Psoas muscle (tissue), 8 donors: ENCODE measurements around the gene ZSCAN4. TPM values are rescaled to one million over a fixed set of nuclear protein-coding genes. Genes with fewer than 3 reads are reported as not detected.

ENCODE experiments used
- ATAC-seq, 4 donors: fragments of 200-7000 bp; cut with Tn5 transposase; one replicate each; pipeline ENCODE4 v1.9.1; 2020; ENCODE audit warnings: moderate library complexity in 3 of 4, mild to moderate bottlenecking in 2 of 4
- DNase-seq, 2 donors: peaks; one replicate each; pipeline ENCODE4 v3.0.0-alpha.2; 2020
- H3K27ac ChIP-seq: fragments of 200-600 bp; one replicate; pipeline ENCODE4 v1.8.0; 2022
- H3K27me3 ChIP-seq, 3 donors: fragments of 200-600 bp in 1 of 3; one replicate each; pipeline versions ENCODE4 v1.6.1 to v1.8.0; 2013 to 2022; ENCODE audit warnings: low read length in 2 of 3, mild to moderate bottlenecking in 2 of 3, moderate library complexity in 1 of 3; ENCODE audit not compliant: insufficient read depth in 3 of 3
- H3K36me3 ChIP-seq, 2 donors: fragments of 200-600 bp in 1 of 2; one replicate each; pipeline versions ENCODE4 v1.6.1 to v1.8.0; 2013 to 2022; ENCODE audit warnings: low read depth in 1 of 2, mild to moderate bottlenecking in 1 of 2, moderate library complexity in 1 of 2; ENCODE audit not compliant: insufficient read depth in 1 of 2
- H3K4me1 ChIP-seq: fragments of 200-600 bp; one replicate; pipeline ENCODE4 v1.8.0; 2022
- H3K4me3 ChIP-seq: fragments of 200-600 bp; one replicate; pipeline ENCODE4 v1.8.0; 2022; ENCODE audit warnings: mild to moderate bottlenecking
- H3K9me3 ChIP-seq: fragments of 200-600 bp; one replicate; pipeline ENCODE4 v1.8.0; 2022
- WGBS, 3 donors: extraction: QIAGEN DNeasy Blood & Tissue Kit; methylation state at CpG; one replicate each; pipeline versions ENCODE4 v1.1.6 to v1.1.7; 2013; 5-methylcytosine and 5-hydroxymethylcytosine counted together
- intact Hi-C, 2 donors: fragments of 100-400 bp; cut with DNase I; formaldehyde crosslinking; loops; one replicate each; pipeline versions ENCODE4 v1.11.0 to v1.14.2; 2022
- polyA plus RNA-seq, 3 donors: library from polyadenylated mRNA; stranded (reverse); fragments of 200-250 nt; gene quantifications; one replicate each; pipeline ENCODE4 v1.2.3, GENCODE V29; 2013
- total RNA-seq, 4 donors: library from RNA; stranded (reverse); fragmentation: NEBNext Ultra II Directional in 2 of 4; extraction: Animal tissue kit (Norgen Biotek cat#: 25700) in 2 of 4; gene quantifications; one replicate each; pipeline versions ENCODE4 v1.2.1 to v1.2.4, GENCODE V29; 2021 to 2023
- TF ChIP-seq, protein P1 (sequence below): fragments of 200-600 bp; IDR thresholded peaks from one replicate; pipeline ENCODE4 v1.8.0; 2022; ENCODE audit warnings: antibody characterized with exemption
- donor health status: healthy with polysubstance abuse.
- donor health status: DM: no; HTN: no; CAD: no; lungs with moderate emphysema.
- donor health status: Bipolar disorder and iron deficiency.
- donor health status: healthy.
- donor health status: DM: yes; HTN: yes; CAD: no.
- donor health status: DM: no; HTN: no; CAD: no.
- donor health status: DM: no; HTN: no; CAD: no.
- donor health status: DM: yes; HTN: yes; CAD: no.

The ZSCAN4 gene
- total and polyA plus RNA-seq, 7 donors, result 0.03 TPM; not detected in 6

DNA sequence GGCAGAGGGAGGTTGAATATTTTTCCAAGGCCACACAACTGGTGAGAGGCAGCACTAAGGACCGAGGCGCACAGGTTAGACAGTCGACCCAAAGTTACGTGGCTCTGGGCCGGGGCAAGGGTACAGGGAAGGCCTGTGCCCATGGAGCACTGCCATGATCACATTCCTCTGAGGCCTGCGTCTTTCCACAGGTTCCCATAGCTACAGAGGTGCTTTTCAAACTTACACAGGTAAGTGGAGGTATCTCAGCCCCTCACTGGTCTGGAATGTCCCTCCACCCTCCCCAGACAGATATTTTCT, 35.0 kb upstream of the ZSCAN4 start:
- intact Hi-C loops, result no loop called here
- no peaks in the 10 kb centered on the region for H3K27me3 ChIP-seq
- WGBS, 3 donors, result 47 to 50% (median 50%) methylated on average over 6 of the region's 6 CpGs
- peak overlapping the region; percentile 81 for H3K4me3 ChIP-seq
- no peak for DNase-seq
- H3K27ac ChIP-seq, result no peak overlapping the region
- H3K9me3 ChIP-seq, result peaks cover 44% of the 10 kb centered on the region
- H3K36me3 ChIP-seq, result peaks cover 5 to 48% of the 10 kb centered on the region in 2 donors
- TF ChIP-seq, protein P1, sequence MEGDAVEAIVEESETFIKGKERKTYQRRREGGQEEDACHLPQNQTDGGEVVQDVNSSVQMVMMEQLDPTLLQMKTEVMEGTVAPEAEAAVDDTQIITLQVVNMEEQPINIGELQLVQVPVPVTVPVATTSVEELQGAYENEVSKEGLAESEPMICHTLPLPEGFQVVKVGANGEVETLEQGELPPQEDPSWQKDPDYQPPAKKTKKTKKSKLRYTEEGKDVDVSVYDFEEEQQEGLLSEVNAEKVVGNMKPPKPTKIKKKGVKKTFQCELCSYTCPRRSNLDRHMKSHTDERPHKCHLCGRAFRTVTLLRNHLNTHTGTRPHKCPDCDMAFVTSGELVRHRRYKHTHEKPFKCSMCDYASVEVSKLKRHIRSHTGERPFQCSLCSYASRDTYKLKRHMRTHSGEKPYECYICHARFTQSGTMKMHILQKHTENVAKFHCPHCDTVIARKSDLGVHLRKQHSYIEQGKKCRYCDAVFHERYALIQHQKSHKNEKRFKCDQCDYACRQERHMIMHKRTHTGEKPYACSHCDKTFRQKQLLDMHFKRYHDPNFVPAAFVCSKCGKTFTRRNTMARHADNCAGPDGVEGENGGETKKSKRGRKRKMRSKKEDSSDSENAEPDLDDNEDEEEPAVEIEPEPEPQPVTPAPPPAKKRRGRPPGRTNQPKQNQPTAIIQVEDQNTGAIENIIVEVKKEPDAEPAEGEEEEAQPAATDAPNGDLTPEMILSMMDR, result no peak
- peak in 1 of 4 donors; percentile 16 for ATAC-seq
- peaks cover 8% of the 10 kb centered on the region for H3K4me1 ChIP-seq

DNA sequence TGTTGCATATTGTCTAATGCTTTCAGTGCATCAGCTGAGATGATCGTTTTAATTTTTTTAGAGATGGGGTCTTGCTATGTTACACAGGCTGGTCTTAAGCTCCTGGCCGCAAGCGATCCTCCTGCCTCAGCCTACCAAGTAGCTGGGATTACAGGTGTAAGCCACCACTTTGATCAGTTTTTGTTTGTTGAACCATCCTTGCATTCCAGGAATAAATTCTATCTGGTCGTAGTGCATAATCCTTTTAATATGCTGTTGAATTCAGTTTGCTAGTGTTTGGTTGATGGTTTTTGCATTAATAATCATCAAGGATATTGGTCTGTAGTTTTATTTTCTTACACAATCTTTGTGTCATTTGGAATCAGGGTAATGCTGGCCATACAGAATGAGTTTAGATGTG, 31.4 kb upstream of the ZSCAN4 start:
- Histone ChIP-seq H3K4me3 (no peak overlapping the region), H3K27me3 (no peaks in the 10 kb centered on the region), H3K9me3 (peaks cover 65% of the 10 kb centered on the region), H3K4me1 (peaks cover 8% of the 10 kb centered on the region), H3K27ac (no peak overlapping the region), H3K36me3 (peaks cover 33 to 72% of the 10 kb centered on the region in 2 donors)
- 97 to 100% (median 98%) methylated on average over 4 of the region's 4 CpGs for WGBS, 3 donors
- ATAC-seq, result no peak
- intact Hi-C loops, result no loop called here
- DNase-seq, result no peak
- TF ChIP-seq, protein P1, result no peak

DNA sequence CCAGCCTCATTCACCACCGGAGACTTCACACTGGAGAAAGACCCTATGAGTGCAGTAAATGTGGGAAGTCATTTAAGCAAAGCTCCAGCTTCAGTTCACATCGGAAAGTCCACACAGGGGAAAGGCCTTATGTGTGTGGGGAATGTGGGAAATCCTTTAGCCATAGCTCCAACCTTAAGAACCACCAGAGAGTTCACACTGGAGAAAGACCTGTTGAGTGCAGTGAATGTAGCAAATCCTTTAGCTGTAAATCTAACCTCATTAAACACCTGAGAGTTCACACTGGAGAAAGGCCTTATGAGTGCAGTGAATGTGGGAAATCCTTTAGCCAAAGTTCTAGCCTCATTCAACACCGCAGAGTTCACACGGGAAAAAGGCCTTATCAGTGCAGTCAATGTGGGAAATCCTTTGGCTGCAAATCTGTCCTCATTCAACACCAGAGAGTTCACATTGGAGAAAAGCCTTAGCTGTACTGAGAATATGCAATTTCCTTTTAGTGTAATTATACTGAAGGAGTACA, 27.0 kb upstream of the ZSCAN4 start:
- no peak overlapping the region for H3K27ac ChIP-seq
- DNase-seq (no peak), ATAC-seq (no peak)
- H3K27me3 ChIP-seq, result no peaks in the 10 kb centered on the region
- H3K4me3 ChIP-seq, result no peak overlapping the region
- TF ChIP-seq, protein P1, result no peak
- no peaks in the 10 kb centered on the region for H3K4me1 ChIP-seq
- WGBS, 3 donors, result 98 to 99% (median 98%) methylated on average over 4 of the region's 4 CpGs
- H3K9me3 ChIP-seq, result peaks cover 79% of the 10 kb centered on the region
- intact Hi-C loops, result no loop called here
- H3K36me3 ChIP-seq, result peaks cover 32 to 57% of the 10 kb centered on the region in 2 donors

DNA sequence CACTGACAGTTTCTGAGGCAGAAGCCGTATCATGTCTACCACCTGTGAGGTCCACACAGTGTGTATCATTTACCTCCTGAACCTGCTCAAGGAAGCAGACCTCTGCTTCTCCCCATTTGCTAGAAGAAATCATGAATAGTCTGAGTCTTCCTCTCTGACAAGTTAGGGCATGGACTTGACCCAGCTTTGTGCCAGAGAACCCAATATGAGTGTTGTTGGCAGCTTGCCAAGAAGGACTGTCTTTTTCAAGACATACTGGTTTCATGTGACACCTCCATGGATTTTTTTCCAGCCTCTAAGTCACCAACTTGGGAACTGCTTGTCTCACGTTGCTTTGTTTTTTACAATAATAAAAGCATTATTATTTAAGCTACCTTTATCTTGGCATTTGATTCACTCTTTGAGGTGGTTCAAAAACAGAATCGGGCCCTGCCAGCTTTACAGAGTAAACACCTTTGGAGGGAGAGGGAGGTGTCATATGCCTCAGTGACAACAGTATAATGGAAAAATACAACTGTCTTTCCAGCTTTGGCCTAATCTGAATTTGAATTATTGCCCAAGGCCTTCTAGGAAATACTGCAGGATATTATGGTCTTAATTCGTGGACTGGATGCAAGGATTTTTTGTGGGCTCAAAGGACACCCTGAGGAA, 26.2 kb upstream of the ZSCAN4 start:
- Histone ChIP-seq H3K4me3 (no peak overlapping the region), H3K4me1 (no peaks in the 10 kb centered on the region), H3K9me3 (peaks cover 71% of the 10 kb centered on the region), H3K27ac (no peak overlapping the region), H3K36me3 (peaks cover 32 to 51% of the 10 kb centered on the region in 2 donors), H3K27me3 (no peaks in the 10 kb centered on the region)
- ATAC-seq (no peak), DNase-seq (no peak)
- WGBS, 3 donors, result 77 to 82% (median 79%) methylated on average over 4 of the region's 4 CpGs
- TF ChIP-seq, protein P1, result no peak
- intact Hi-C loops, result no loop called here

DNA sequence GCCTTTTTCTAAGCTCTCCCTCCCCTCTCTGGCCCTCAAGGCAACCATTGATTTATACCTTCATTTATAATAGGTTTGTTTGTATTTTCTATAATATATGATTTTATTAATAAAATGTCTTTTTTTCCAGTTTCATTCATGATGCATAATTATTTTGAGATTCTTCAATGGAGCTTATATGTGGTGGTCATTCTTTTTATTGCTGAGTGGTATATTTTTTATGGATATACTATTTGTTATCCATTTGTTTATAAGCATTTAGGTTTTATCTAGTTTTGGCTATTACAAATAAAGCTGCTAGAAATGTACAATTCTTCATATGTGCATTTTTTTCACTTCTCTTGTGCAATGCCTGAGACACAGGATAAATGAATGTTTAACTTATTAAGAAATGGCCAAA, 25.0 kb upstream of the ZSCAN4 start:
- H3K27me3 ChIP-seq, result no peaks in the 10 kb centered on the region
- H3K4me3 ChIP-seq, result no peak overlapping the region
- H3K27ac ChIP-seq, result no peak overlapping the region
- TF ChIP-seq, protein P1, result no peak
- no peak for ATAC-seq
- intact Hi-C loops, result no loop called here
- no peak for DNase-seq
- H3K36me3 ChIP-seq, result peaks cover 32 to 41% of the 10 kb centered on the region in 2 donors
- no peaks in the 10 kb centered on the region for H3K4me1 ChIP-seq
- peaks cover 60% of the 10 kb centered on the region for H3K9me3 ChIP-seq
